ENCODE data around the gene PIK3CB.
"Not testable (repeated sequence)": the region's sequence is repeated elsewhere in the genome, so short reads cannot be mapped to it uniquely, and the experiment has no call there.

- not testable (repeated sequence) for TF ChIP-seq FOSL2 (IDR thresholded peaks at IDR 0.05; ENCODE audit: borderline replicate concordance, low read depth); SMC3 (IDR thresholded peaks at IDR 0.05; ENCODE audit: low read depth, low read length); EZH2phosphoT487 (IDR thresholded peaks at IDR 0.05; ENCODE audit: borderline replicate concordance, low read depth); RAD21 (IDR thresholded peaks at IDR 0.05; ENCODE audit: low read length); REST (IDR thresholded peaks at IDR 0.05; ENCODE audit: low read depth, low read length); NFIC (IDR thresholded peaks at IDR 0.05; ENCODE audit: borderline replicate concordance); TAF1 (IDR thresholded peaks at IDR 0.05; ENCODE audit: borderline replicate concordance, low read depth, low read length); POLR2AphosphoS5 (IDR thresholded peaks at IDR 0.05; ENCODE audit: low read depth, low read length); GABPA (IDR thresholded peaks at IDR 0.05; ENCODE audit: low read depth); MAX (IDR thresholded peaks at IDR 0.05; ENCODE audit: low read depth)
- TF ChIP-seq, protein P1, sequence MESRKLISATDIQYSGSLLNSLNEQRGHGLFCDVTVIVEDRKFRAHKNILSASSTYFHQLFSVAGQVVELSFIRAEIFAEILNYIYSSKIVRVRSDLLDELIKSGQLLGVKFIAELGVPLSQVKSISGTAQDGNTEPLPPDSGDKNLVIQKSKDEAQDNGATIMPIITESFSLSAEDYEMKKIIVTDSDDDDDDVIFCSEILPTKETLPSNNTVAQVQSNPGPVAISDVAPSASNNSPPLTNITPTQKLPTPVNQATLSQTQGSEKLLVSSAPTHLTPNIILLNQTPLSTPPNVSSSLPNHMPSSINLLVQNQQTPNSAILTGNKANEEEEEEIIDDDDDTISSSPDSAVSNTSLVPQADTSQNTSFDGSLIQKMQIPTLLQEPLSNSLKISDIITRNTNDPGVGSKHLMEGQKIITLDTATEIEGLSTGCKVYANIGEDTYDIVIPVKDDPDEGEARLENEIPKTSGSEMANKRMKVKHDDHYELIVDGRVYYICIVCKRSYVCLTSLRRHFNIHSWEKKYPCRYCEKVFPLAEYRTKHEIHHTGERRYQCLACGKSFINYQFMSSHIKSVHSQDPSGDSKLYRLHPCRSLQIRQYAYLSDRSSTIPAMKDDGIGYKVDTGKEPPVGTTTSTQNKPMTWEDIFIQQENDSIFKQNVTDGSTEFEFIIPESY (IDR thresholded peaks at IDR 0.05; ENCODE audit: borderline replicate concordance, low read depth): not testable (repeated sequence)
- TF ChIP-seq, protein P2, sequence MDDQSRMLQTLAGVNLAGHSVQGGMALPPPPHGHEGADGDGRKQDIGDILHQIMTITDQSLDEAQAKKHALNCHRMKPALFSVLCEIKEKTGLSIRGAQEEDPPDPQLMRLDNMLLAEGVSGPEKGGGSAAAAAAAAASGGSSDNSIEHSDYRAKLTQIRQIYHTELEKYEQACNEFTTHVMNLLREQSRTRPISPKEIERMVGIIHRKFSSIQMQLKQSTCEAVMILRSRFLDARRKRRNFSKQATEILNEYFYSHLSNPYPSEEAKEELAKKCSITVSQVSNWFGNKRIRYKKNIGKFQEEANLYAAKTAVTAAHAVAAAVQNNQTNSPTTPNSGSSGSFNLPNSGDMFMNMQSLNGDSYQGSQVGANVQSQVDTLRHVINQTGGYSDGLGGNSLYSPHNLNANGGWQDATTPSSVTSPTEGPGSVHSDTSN (IDR thresholded peaks at IDR 0.05): not testable (repeated sequence)
- TF ChIP-seq, protein P3, sequence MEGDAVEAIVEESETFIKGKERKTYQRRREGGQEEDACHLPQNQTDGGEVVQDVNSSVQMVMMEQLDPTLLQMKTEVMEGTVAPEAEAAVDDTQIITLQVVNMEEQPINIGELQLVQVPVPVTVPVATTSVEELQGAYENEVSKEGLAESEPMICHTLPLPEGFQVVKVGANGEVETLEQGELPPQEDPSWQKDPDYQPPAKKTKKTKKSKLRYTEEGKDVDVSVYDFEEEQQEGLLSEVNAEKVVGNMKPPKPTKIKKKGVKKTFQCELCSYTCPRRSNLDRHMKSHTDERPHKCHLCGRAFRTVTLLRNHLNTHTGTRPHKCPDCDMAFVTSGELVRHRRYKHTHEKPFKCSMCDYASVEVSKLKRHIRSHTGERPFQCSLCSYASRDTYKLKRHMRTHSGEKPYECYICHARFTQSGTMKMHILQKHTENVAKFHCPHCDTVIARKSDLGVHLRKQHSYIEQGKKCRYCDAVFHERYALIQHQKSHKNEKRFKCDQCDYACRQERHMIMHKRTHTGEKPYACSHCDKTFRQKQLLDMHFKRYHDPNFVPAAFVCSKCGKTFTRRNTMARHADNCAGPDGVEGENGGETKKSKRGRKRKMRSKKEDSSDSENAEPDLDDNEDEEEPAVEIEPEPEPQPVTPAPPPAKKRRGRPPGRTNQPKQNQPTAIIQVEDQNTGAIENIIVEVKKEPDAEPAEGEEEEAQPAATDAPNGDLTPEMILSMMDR (IDR thresholded peaks at IDR 0.05): not testable (repeated sequence)
- TF ChIP-seq, protein P4, sequence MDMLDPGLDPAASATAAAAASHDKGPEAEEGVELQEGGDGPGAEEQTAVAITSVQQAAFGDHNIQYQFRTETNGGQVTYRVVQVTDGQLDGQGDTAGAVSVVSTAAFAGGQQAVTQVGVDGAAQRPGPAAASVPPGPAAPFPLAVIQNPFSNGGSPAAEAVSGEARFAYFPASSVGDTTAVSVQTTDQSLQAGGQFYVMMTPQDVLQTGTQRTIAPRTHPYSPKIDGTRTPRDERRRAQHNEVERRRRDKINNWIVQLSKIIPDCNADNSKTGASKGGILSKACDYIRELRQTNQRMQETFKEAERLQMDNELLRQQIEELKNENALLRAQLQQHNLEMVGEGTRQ (IDR thresholded peaks at IDR 0.05; ENCODE audit: borderline replicate concordance, low read depth, low read length): not testable (repeated sequence)
Observed at GRCh38 chr3:138785362-138785857, 49.3 kb downstream of the PIK3CB start.
